H1 (cell line): ENCODE data around the gene AKTIP. TPM values are rescaled to one million over a fixed set of nuclear protein-coding genes. Genes with fewer than 3 reads are reported as not detected.

ENCODE experiments used
- CTCF ChIA-PET: fragments of 300-600 bp; sonication (Branson Sonifier 250); formaldehyde crosslinking; loops from one replicate; lab custom pipeline; 2021; ENCODE audit not compliant: partially characterized antibody; lab: Charles Lee
- POLR2A ChIA-PET: fragments of 300-600 bp; sonication (Branson Sonifier 250); formaldehyde crosslinking; loops from one replicate; lab custom pipeline; 2021; ENCODE audit warnings: inconsistent platforms; ENCODE audit not compliant: partially characterized antibody; lab: Charles Lee
- DNase-seq, 2 experiments: peaks; one replicate each; pipeline versions ENCODE4 v3.0.0 to v3.0.0-alpha.2; 2010 to 2022; ENCODE audit warnings: low spot score in 2 of 2, low read depth in 1 of 2, mixed read lengths in 1 of 2
- FAIRE-seq: peaks from 2 replicates; lab custom pipeline; 2011; peaks lifted over from hg19 to GRCh38; lab: Jason Lieb, UNC
- H2AFZ ChIP-seq: 2 replicates; pipeline ENCODE4 v1.8.1; 2012; ENCODE audit warnings: low read length, inconsistent platforms
- H2AK5ac ChIP-seq: 2 replicates; pipeline ENCODE4 v1.6.1; 2013; ENCODE audit warnings: low read depth, low read length
- H2BK120ac ChIP-seq: replicated peaks from 2 replicates; pipeline ENCODE3; 2013; ENCODE audit warnings: low read depth, low read length, inconsistent platforms
- H2BK12ac ChIP-seq: 2 replicates; pipeline ENCODE4 v1.6.1; 2013; ENCODE audit warnings: low read depth, low read length
- H2BK15ac ChIP-seq: 2 replicates; pipeline ENCODE4 v1.6.1; 2013; ENCODE audit warnings: low read length
- H2BK20ac ChIP-seq: 2 replicates; pipeline ENCODE4 v1.6.1; 2013; ENCODE audit warnings: low read length
- H2BK5ac ChIP-seq: 2 replicates; pipeline ENCODE4 v1.6.1; 2013; ENCODE audit warnings: low read depth, low read length
- H3K14ac ChIP-seq: 2 replicates; pipeline ENCODE4 v1.6.1; 2013; ENCODE audit warnings: inconsistent platforms; ENCODE audit not compliant: insufficient read length
- H3K18ac ChIP-seq: 2 replicates; pipeline ENCODE4 v1.6.1; 2013; ENCODE audit warnings: low read length; ENCODE audit errors: extremely low read depth
- H3K23ac ChIP-seq: 2 replicates; pipeline ENCODE4 v1.6.1; 2013; ENCODE audit warnings: inconsistent platforms; ENCODE audit not compliant: insufficient read length
- H3K23me2 ChIP-seq: 2 replicates; pipeline ENCODE4 v1.6.1; 2013; ENCODE audit warnings: low read depth, low read length
- H3K27ac ChIP-seq: 2 replicates; pipeline ENCODE4 v1.6.1; 2011; ENCODE audit warnings: low read depth, low read length, inconsistent platforms
- H3K27me3 ChIP-seq, 4 experiments: replicated peaks in 1 of 4; 1 replicate in 1 of 4; 2 replicates in 3 of 4; pipeline versions ENCODE4 v1.6.1 to v1.8.1; 2011 to 2013; ENCODE audit warnings: low read length in 3 of 4, mild to moderate bottlenecking in 3 of 4, inconsistent platforms in 2 of 4, mixed read lengths in 2 of 4, moderate library complexity in 1 of 4; ENCODE audit not compliant: control insufficient read depth in 3 of 4, insufficient read depth in 3 of 4; ENCODE audit errors: extremely low read depth in 1 of 4
- H3K36me3 ChIP-seq, 4 experiments: 2 replicates each; pipeline versions ENCODE4 v1.6.1 to v1.8.1; 2011 to 2013; ENCODE audit warnings: mild to moderate bottlenecking in 4 of 4, low read length in 3 of 4, moderate library complexity in 2 of 4, control low read depth in 1 of 4, inconsistent platforms in 1 of 4; ENCODE audit not compliant: insufficient read depth in 4 of 4, control insufficient read depth in 2 of 4
- H3K4ac ChIP-seq: replicated peaks from 2 replicates; pipeline ENCODE3; 2013; ENCODE audit warnings: low read length, low read depth, mixed read lengths, inconsistent platforms; ENCODE audit not compliant: insufficient read length
- H3K4me1 ChIP-seq, 4 experiments: replicated peaks in 1 of 4; 1 replicate in 1 of 4; 2 replicates in 3 of 4; pipeline versions ENCODE4 v1.6.1 to v1.8.1; 2011 to 2013; ENCODE audit warnings: low read length in 3 of 4, inconsistent platforms in 2 of 4, mixed read lengths in 1 of 4; ENCODE audit not compliant: insufficient read depth in 4 of 4, control insufficient read depth in 3 of 4
- H3K4me2 ChIP-seq, 2 experiments: 2 replicates each; pipeline versions ENCODE4 v1.6.1 to v1.8.1; 2011 to 2013; ENCODE audit warnings: low read depth in 2 of 2, low read length in 2 of 2, control low read depth in 1 of 2, inconsistent platforms in 1 of 2, mild to moderate bottlenecking in 1 of 2; ENCODE audit not compliant: insufficient read depth in 1 of 2
- H3K4me3 ChIP-seq, 4 experiments: fragments of 200-600, 300-600 bp in 1 of 4; sonication (generic), shearing (Covaris generic), sonication (Bioruptor Twin) in 1 of 4; 2 replicates each; pipeline versions ENCODE4 v1.5.1 to v1.8.1; 2011 to 2016; ENCODE audit warnings: low read length in 4 of 4, low read depth in 3 of 4, control low read depth in 2 of 4, inconsistent platforms in 2 of 4, mild to moderate bottlenecking in 2 of 4, mixed read lengths in 1 of 4, moderate library complexity in 1 of 4; ENCODE audit not compliant: insufficient read depth in 2 of 4; ENCODE audit errors: extremely low read depth in 1 of 4
- H3K56ac ChIP-seq: replicated peaks from 2 replicates; pipeline ENCODE3; 2013; ENCODE audit warnings: low read depth, mild to moderate bottlenecking, mixed read lengths, low read length, inconsistent platforms; ENCODE audit not compliant: insufficient read length
- H3K79me1 ChIP-seq: 2 replicates; pipeline ENCODE4 v1.6.1; 2013; ENCODE audit warnings: low read depth, low read length, control low read depth
- H3K79me2 ChIP-seq, 2 experiments: 2 replicates each; pipeline versions ENCODE4 v1.6.1 to v1.8.1; 2012 to 2013; ENCODE audit warnings: low read length in 2 of 2, mild to moderate bottlenecking in 2 of 2, inconsistent platforms in 1 of 2; ENCODE audit not compliant: insufficient read depth in 2 of 2, control insufficient read depth in 1 of 2
- H3K9ac ChIP-seq, 4 experiments: replicated peaks in 1 of 4; 1 replicate in 1 of 4; 2 replicates in 3 of 4; pipeline versions ENCODE4 v1.6.1 to v1.8.1; 2011 to 2013; ENCODE audit warnings: low read depth in 3 of 4, low read length in 3 of 4, control low read depth in 2 of 4, mild to moderate bottlenecking in 2 of 4, moderate library complexity in 2 of 4, inconsistent platforms in 1 of 4; ENCODE audit errors: extremely low read depth in 1 of 4
- H3K9me3 ChIP-seq, 2 experiments: 2 replicates each; pipeline versions ENCODE4 v1.6.1 to v1.8.1; 2012 to 2013; ENCODE audit warnings: mild to moderate bottlenecking in 2 of 2, moderate library complexity in 2 of 2, control low read depth in 1 of 2, inconsistent platforms in 1 of 2, low read depth in 1 of 2, low read length in 1 of 2, mixed read lengths in 1 of 2; ENCODE audit not compliant: insufficient read depth in 2 of 2
- H4K20me1 ChIP-seq, 2 experiments: replicated peaks in 1 of 2; 2 replicates each; pipeline versions ENCODE3 to v1.8.1; 2011 to 2013; ENCODE audit warnings: inconsistent platforms in 2 of 2, low read length in 2 of 2, mild to moderate bottlenecking in 1 of 2; ENCODE audit not compliant: insufficient read depth in 2 of 2, control insufficient read depth in 1 of 2
- H4K5ac ChIP-seq: 2 replicates; pipeline ENCODE4 v1.6.1; 2013; ENCODE audit warnings: low read length, low read depth, mixed read lengths, inconsistent platforms; ENCODE audit not compliant: insufficient read length
- H4K8ac ChIP-seq: 2 replicates; pipeline ENCODE4 v1.8.0; 2013; ENCODE audit warnings: mild to moderate bottlenecking, moderate library complexity, low read length, inconsistent platforms; ENCODE audit not compliant: insufficient read depth; ENCODE audit errors: extremely low read depth
- H4K91ac ChIP-seq: replicated peaks from 2 replicates; pipeline ENCODE3; 2013; ENCODE audit warnings: low read length, mixed read lengths, inconsistent platforms; ENCODE audit not compliant: insufficient read length
- BRCA1 ChIP-seq: IDR thresholded peaks from 2 replicates; pipeline ENCODE4 v1.6.1; 2012; ENCODE audit warnings: low read depth, low read length, improper control_type of control experiment
- NANOG ChIP-seq: IDR thresholded peaks from 2 replicates; pipeline ENCODE4 v1.6.1; 2011; ENCODE audit warnings: low read length, low read depth, mild to moderate bottlenecking, inconsistent platforms; ENCODE audit not compliant: insufficient read depth, poor library complexity, severe bottlenecking
- POLR2A ChIP-seq, 2 experiments: IDR thresholded peaks; 1 replicate in 1 of 2; 2 replicates in 1 of 2; pipeline ENCODE4 v1.6.1; 2011; ENCODE audit warnings: low read depth in 2 of 2, low read length in 2 of 2, mild to moderate bottlenecking in 2 of 2; ENCODE audit errors: control extremely low read depth in 1 of 2
- RAD21 ChIP-seq, 2 experiments: IDR thresholded peaks in 1 of 2; conservative IDR thresholded peaks in 1 of 2; 2 replicates each; pipeline ENCODE4 v1.6.1; 2011; ENCODE audit warnings: low read depth in 2 of 2, low read length in 2 of 2, improper control_type of control experiment in 1 of 2, inconsistent platforms in 1 of 2, mild to moderate bottlenecking in 1 of 2, moderate library complexity in 1 of 2
- WGBS, 2 experiments: shearing (Covaris generic) in 1 of 2; methylation state at CpG; one replicate each; pipeline versions ENCODE4 v1.1.6 to v1.1.7; 2013 to 2015; ENCODE audit warnings: low lambda C conversion rate in 2 of 2, mixed read lengths in 2 of 2, inconsistent platforms in 1 of 2, low coverage in 1 of 2, missing lambda C conversion rate in 1 of 2; ENCODE audit not compliant: insufficient replicate concordance in 2 of 2, insufficient coverage in 1 of 2, insufficient read length in 1 of 2; ENCODE audit errors: extremely low coverage in 1 of 2, missing lambda C conversion rate in 1 of 2; 5-methylcytosine and 5-hydroxymethylcytosine counted together
- polyA plus RNA-seq, 7 experiments: library from polyadenylated mRNA; depleted of rRNA in 3 of 7; stranded (reverse) in 5 of 7; unstranded in 2 of 7; fragments of >200 nt in 5 of 7; fragments of 200-250 nt in 2 of 7; gene quantifications; 1 replicate in 5 of 7; 2 replicates in 1 of 7; 4 replicates in 1 of 7; pipeline versions ENCODE4 v1.2.1 to v1.2.3, GENCODE V29; 2011 to 2013; ENCODE audit warnings: missing spikeins in 2 of 7, mixed read lengths in 2 of 7
- total RNA-seq: library from RNA; stranded (reverse); fragmentation: NEBNext Ultra II Directional; extraction: Animal tissue kit (Norgen Biotek cat#: 25700); gene quantifications from 2 replicates; pipeline ENCODE4 v1.2.1, GENCODE V29; 2021

AKTIP gene
- total and polyA plus RNA-seq, 2 of the 8 experiments (the other 6 are each of a cell fraction or from before 2014, with no cell fraction given), result 15.0 to 15.6 TPM

GRCh38 chr16:53511084-53511402, 8.0 kb upstream of the AKTIP start:
- H4K5ac ChIP-seq, result no peak overlapping the region
- H3K56ac ChIP-seq, result no peak overlapping the region
- H4K8ac ChIP-seq, result no peak overlapping the region
- H3K27me3 ChIP-seq, result no peaks in the 10 kb centered on the region
- TF ChIP-seq NANOG (no peak), RAD21 (IDR thresholded peaks at IDR 0.05 in 1 of 2, conservative IDR thresholded peaks at IDR 0.05 in 1 of 2; ENCODE audit: low read depth in 2 of 2, low read length in 2 of 2) (no peak), BRCA1 (no peak), POLR2A (IDR thresholded peaks at IDR 0.05; ENCODE audit: control extremely low read depth in 1 of 2, low read depth in 2 of 2, low read length in 2 of 2) (no peak)
- TF ChIP-seq, all 59 proteins: peak for 0
- no peak overlapping the region for H3K4me3 ChIP-seq
- H3K23me2 ChIP-seq, result no peaks in the 10 kb centered on the region
- peak overlapping the region; percentile 40; the same call in 1 of the 2 replicates for H2AFZ ChIP-seq
- no peak overlapping the region for H3K14ac ChIP-seq
- H2BK15ac ChIP-seq, result no peak overlapping the region
- DNase-seq (no peak), FAIRE-seq (no peak)
- H3K9ac ChIP-seq, result no peak overlapping the region
- H3K79me2 ChIP-seq, result no peaks in the 10 kb centered on the region
- H3K36me3 ChIP-seq, result no peaks in the 10 kb centered on the region
- no peak overlapping the region for H3K18ac ChIP-seq
- peaks cover 0 to 2% (median 0%) of the 10 kb centered on the region in 4 experiments; a peak in 1 of 7 replicates for H3K4me1 ChIP-seq
- H2BK120ac ChIP-seq, result no peak overlapping the region
- no peaks in the 10 kb centered on the region for H3K79me1 ChIP-seq
- POLR2A ChIA-PET, result no interaction called here
- H3K27ac ChIP-seq, result no peak overlapping the region
- H2BK5ac ChIP-seq, result no peak overlapping the region
- no peaks in the 10 kb centered on the region for H4K20me1 ChIP-seq
- CTCF ChIA-PET, result no interaction called here
- no peak overlapping the region for H3K4me2 ChIP-seq
- H4K91ac ChIP-seq, result no peak overlapping the region
- H2BK20ac ChIP-seq, result no peak overlapping the region
- no peak overlapping the region for H2AK5ac ChIP-seq
- H3K23ac ChIP-seq, result no peak overlapping the region
- 87% methylated on average over 6 of the region's 6 CpGs; no CpG with 5 or more reads in 1 of the 2 experiments for WGBS, 2 experiments
- peaks cover 9 to 10% of the 10 kb centered on the region in 2 experiments; a peak in 2 of 4 replicates for H3K9me3 ChIP-seq
- H2BK12ac ChIP-seq, result no peak overlapping the region
- H3K4ac ChIP-seq, result no peak overlapping the region
